Myocyte (in vitro differentiated cells): Measurements from ENCODE around the gene LOXL4. TPM values are rescaled to one million over a fixed set of nuclear protein-coding genes. Genes with fewer than 3 reads are reported as not detected.

ENCODE experiments used
- DNase-seq: peaks from one replicate; pipeline ENCODE4 v3.0.0-alpha.2; 2012; ENCODE audit warnings: low read depth
- total RNA-seq: library from RNA; depleted of rRNA; stranded (reverse); fragments of >200 nt; gene quantifications from 2 replicates; pipeline ENCODE4 v1.2.3, GENCODE V29; 2014

The LOXL4 gene
- total RNA-seq, 1 donor from 2014 or later, result 0.64 TPM

DNA sequence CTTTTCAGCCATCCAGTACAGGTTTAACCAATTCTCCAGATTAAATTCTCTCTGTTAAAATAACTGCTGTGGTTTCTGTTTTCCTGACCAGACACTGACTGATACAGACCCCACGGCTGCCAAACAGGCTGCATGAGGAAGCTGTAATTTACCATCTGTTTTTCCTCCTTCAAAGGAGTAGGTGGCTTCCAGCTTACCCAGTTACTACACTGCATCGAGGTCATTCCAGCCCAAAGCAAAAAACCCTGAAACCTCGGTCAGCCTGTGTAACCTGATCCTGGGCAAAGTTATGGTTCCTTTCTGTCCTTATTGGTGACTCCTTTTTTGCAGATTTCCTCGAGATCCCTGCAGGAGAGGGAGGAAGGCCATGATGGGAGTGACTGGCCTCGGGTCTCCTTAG is 27.9 kb upstream of the LOXL4 start:
- peak; percentile 71 for DNase-seq

DNA sequence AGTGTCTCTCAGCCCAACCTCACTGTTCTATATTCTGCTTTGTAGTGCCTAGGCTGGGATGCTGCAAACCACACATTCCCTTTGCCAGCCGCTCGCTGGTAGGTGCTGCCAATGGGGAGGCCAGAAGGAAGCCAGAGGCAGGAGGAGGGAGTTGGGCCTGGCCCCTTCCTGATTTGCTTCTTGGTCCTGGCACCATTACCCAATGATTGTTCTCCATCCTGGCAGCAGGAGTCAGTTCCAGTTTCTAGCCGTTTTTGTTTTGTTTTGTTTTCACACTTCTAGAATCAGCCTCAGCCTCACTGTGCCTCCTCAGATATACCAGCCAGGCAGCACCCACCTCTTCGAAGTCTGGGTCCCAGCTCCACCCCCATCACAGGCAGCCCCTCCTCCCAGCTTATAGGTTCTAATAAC is 27.4 kb upstream of the LOXL4 start:
- no peak for DNase-seq

DNA sequence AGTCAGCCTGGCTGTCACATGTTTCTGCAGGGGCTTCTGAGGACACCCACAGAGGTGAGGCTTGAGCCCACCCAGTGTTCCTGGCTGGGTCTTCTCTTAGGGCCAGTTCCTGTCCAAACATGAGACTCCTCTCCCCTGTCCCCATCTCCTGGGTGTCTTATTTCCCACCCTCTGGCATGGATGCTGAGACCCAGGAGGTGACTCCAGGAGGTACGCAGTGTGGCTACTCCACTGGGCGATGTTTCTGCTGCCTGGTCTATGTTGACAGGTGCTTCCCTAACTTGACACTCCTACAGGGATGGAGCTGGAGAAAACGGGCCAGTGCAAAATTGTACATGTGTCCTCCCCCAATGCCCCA is 26.3 kb upstream of the LOXL4 start:
- no peak for DNase-seq

DNA sequence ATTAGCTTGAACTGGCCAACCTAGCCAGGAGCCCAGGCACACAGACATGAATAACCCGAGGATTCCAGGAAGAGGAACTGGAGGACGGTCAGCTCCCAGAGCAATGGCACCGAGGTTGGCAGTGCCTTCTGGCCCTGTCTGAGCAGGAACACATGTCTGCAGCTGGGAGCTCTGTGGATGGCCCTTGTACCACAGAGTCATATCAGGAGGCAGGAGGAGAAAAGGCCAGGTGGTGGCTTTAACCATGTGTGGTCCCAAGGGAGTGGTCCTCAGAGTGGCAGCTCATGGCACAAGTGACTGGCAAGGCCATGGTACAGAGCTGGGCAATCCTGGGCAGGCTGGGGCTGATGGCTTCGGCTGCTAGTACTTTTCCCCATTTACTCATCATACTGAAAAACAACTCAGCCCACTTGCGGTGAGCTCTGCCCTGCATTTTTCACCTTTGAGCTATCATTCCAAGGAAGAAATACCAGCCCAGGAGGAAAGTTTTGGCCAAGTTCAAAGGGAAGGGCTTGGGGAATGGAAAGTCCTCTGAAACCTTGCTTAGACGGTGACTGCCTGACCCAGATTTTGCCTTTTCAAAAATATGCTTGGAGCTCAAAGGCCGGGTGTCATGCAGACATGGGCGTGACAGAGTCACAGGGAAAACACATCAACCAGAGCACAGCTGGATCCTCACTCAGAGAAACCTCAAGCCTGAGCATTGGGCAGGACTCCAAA is 25.7 kb upstream of the LOXL4 start:
- DNase-seq, result peak; percentile 87

DNA sequence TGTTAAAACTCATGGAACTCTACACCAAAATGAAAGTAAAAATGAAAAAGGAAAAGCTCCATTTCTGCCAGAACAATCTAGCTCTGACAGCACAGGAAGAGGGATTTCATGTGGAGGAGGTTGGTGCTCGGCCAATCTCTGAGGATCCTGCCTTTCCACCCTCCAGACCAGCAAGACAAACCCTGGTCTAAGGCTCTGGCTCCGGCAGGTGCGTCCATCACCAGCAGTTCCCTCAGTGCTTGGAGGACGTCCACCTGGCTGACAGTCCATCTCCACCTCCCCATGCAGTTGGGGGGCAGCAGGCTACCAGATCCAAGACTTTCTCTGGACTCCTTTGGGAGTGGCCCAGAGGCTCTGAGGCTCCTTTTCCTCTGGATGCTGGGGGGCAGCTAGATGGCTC is 25.0 kb upstream of the LOXL4 start:
- DNase-seq, result no peak

DNA sequence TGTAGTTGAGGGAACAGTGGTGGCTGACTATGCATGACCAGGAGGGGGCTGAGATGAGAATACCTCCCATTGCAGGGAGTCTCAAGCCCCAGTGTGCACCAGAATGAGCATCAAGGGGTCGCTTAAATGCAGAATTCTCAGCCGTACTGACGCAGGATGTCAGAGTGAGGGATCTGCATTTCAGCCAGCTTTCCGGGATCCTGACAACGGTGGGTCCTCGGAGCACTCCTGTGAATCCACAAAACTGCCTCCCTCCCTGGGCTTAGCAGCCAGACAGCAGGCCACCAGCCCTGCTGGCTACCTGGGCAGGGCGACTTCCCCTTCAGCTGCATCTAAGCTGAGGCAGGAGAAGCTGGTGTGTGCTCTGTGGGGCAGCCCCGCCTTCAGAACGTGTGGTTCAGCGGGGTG is 21.8 kb upstream of the LOXL4 start:
- DNase-seq, result no peak

DNA sequence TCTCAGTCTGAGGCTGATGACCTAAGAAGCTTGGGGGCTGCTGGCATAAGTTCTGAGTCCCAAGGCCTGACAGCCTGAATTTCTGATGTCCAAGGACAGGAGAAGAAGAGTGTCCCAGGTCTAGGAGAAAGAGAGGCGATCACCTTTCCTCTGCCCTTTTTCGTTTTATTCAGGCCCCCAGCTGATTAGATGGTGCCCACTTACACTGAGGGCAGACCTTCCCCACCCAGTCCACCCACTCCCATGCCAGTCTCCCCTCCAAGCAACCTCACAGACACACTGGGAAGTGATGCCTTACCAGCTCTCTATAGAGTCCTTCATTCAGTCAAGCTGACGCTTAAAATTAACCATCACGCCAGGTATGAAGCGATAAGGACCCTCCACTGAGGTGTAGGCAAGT is 19.3 kb upstream of the LOXL4 start:
- no peak for DNase-seq

DNA sequence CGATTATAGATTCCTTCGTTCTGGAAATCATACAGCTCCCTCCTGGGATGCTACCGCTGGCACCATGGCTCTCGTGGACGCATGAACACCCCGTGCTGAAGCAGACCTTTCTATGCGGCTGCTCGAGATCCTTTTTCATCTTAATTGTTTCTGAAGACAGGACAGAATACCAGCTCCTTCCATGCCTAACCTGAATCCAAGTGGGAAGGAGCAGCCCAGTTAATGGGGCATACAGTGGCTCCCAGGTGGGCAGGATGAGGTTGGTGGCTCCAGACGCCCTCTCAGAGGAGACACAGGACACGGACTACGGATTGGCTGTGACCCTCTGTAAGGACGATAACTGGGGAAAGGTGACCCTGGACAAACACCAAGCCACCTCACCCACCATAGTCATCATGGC is 18.4 kb upstream of the LOXL4 start:
- DNase-seq, result no peak

DNA sequence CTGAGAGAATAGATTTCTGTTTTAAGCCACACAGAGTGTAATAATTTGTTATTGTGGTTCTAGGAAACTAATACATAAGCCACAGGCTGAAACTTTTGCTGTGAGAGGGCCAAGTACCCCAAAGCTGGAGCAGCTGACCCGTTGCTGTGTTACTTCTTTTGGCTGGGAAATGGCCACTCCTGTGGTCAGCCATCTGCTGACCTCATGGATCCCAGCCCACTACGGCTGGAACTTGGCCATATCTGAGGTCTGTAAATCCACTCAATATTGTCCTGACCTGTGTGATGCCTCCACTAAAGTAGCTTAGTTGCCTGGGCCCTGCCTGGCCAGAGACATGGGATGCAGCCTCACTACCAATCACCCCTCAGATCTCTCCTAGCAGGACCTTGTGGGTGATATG is 17.4 kb upstream of the LOXL4 start:
- DNase-seq, result peak; percentile 96

DNA sequence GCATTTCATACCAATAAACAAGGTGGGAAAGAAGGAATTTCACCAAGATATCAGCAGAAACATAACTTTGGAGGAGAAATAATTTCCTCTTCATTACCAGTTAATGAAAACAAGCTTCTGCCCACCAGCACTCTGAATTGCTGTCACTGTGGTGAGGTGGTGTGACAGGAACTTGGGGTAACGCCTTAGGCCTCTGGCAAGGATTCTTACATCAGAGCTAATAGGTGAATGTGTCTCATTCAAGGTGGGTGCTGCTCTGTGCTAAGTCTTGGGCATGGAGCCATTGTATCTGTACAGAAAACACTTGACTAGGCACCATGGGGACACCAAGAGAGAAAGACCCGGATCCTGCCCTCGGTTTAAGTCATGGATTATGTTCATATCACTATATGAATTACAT is 8.3 kb upstream of the LOXL4 start:
- no peak for DNase-seq

DNA sequence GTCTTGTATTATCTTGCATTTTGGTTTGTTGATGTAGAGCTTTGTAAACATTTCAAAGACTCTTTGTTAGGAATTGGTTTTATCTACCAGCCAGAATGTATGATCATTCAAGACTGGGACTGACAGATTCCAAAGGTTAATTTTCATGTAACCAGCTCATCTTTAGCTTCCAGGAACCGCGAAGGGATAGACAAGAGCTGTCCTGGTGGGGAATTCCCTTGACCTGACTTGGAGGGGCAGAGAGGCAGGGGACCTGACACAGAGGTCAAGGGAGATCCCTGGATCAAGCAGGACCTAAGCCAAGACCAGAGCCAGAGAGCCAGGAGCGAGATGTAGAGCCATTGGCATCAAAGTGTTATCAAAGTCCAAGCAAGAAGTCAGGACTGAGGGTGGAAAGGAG is 6.6 kb upstream of the LOXL4 start:
- DNase-seq, result no peak

DNA sequence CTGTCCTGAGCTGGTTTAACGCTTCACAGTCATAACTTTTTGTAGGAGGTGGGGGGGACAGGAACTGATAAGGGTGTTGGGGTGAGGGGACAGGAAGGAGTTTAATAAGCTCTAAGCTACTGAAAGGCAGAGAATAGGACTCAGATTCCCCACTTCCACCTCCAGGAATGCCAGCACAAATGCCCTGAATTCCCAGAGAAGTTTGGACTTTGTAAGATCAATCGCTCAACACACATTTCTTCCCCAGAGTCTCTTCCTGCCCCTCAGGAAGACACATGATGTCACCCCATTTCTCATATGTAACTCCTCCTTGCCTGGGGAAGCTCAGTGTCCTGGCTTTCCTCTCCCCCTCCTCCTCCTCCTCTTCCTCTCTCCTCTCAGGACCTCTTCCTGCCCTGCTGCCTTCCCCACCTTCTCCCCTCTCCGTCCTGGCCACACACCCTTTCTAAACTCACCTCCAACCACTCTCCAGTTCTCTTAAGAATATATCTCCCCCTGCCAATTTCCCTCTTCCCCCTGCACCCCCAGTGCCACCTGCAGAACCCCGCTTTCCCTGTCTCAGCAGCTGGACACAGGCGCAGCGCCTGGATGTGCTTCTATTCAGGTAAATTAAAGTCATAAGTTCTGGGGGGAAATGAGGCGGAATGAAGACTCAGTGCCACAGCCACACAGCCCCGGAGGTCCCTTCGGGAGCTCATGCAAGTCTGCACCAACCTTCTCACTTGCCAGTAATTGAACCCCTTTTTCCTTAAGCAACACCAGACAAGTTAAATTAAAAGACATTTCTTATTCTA is 5.3 kb upstream of the LOXL4 start:
- DNase-seq, result no peak

DNA sequence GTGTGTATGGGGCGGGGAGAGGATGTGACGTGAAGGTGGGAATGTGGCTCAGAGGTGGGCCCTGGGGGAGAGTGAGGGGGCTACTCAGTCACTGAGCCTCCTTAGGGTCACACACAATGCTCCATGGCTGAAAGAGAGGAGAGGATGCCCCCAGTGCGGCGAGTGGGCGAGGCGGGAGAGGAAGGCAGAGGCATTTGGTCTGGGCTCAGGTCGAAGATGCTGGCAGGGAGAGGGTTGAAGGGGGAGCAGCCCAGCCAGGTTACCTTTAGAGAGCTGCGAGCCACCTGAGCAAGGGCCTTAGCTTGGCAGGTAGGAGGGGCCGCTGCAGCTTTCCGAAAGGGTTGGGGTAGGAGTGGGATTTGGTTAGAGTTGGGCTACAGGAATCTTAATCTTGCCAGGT is 4.7 kb upstream of the LOXL4 start:
- DNase-seq, result no peak

DNA sequence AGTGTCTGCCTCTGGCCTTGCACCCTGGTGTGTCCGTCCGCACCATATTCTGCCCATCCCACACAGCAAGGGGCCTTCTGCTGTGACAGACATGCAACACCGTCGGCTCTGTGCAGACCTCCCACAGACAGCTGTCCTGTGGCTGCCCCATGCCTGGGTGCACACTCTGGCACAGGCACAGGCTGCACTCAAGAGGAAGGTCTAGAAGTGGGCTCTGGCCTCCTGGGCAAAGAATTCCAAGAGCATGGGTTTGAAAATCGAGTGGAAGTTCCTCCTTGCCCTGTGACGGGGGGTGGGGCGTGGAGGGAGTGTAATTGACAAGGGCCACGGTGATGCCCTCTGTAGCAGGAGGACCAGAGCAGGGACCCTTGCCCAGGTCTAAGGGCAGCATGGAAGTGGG is 4.3 kb upstream of the LOXL4 start:
- DNase-seq, result peak; percentile 57

DNA sequence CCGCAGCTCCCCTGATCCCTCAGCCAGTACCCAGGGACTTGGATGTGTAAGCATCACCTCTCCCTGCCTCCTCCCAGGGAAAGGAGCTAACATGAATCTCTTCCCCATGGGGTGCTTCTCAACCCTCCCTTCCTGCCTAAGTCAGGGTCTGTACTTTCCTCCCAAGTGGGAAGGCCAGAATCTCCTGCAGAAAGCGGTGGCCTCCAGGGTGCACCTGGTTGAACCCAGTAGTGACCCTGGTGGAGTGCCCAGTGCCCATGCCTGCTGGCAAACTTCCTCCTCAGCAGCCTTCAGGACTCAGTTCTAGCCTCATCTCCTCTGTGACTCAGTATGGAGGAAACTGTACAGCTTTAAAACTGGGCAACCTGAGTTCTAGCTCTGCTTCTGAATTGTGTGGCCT is 2.8 kb upstream of the LOXL4 start:
- no peak for DNase-seq

DNA sequence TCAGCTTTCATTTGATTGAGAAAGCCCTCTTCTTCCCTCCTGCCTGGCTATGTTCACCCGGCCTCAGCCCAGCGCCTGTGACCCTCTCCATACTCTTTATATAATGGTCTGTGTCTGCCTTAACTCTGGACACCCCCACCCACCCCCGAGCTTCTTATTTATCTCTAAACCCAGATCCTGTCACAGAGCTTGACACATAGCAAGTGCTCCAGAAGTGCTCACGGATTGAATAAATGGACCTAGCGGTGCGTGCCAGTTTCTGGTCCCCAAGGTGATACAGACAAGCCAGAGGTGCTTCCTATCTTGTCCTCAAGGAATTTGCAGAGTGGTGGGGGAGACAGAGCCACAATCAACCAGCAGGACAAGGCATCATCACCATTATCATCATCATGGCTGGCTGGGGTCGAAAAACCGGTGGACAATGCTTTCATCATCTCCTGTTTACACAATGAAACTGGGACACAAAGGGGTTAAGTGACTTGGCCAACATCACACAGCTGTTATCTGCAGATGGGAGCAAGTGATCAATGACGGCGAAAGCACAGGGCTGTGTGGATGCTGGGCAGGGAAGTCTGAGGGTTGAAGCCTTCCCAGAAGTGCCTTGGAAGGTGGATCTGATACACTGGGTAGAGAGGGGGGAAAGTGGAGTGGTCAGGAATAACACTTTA is 2.2 kb upstream of the LOXL4 start:
- no peak for DNase-seq

DNA sequence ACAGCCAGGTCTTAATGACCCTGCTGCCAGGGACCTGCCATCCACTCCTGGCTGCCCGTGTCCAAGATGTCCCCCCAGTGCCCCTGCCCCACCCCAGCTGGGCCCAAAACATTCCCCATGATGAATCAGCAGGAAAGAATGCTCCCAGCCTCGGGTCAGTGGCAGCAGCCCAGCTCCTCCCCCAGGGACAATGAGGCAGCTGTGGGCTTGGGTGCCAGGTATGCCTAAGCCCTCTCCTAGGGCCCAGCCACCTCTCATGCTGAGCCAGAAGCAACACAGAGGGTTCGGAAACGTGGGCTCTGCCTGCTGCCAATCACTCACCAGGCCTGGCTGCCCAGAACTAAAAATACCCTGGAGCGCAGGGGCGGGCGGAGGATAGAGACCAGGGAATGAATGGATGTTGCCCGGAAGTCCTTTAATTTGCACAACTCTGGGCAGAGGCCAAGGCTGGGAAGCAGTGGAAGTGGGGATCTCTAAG is 1.5 kb upstream of the LOXL4 start:
- DNase-seq, result peak; percentile 95

DNA sequence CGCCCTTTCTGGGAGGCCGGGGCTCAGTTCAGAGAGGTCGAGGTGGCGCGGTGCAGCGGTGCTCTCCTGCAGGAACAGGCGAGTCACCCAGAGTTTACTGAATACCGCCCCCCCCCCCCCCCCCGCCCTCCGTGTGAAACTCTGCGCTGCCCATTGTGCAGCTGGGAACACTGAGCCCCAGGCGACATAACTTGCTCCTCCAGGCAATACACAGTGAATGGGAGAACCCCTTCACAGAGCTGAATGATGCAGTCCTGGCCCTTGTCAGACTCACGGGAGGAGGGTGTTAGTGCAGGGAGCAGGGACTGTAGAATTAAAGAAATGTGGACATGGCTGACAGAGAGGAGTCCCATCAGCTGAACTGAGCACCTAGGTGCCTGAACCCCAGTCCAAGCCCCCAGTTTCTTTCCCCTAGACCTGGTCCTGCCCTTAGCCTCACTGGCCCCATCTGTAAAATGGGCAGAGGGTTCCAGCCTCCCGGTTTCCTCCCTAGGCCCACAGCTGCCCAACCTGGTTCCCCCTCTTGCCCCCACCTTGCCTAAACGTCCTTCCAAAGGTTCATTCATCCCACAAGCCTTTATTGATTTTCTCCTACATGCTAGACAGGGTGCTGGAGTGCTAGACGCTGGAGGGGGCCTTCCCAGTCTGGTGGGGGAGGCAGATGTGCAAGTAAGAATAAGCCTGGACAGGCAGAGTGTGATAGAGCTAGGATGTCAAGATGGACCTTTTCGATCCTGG is 869 bp upstream of the LOXL4 start:
- no peak for DNase-seq

DNA sequence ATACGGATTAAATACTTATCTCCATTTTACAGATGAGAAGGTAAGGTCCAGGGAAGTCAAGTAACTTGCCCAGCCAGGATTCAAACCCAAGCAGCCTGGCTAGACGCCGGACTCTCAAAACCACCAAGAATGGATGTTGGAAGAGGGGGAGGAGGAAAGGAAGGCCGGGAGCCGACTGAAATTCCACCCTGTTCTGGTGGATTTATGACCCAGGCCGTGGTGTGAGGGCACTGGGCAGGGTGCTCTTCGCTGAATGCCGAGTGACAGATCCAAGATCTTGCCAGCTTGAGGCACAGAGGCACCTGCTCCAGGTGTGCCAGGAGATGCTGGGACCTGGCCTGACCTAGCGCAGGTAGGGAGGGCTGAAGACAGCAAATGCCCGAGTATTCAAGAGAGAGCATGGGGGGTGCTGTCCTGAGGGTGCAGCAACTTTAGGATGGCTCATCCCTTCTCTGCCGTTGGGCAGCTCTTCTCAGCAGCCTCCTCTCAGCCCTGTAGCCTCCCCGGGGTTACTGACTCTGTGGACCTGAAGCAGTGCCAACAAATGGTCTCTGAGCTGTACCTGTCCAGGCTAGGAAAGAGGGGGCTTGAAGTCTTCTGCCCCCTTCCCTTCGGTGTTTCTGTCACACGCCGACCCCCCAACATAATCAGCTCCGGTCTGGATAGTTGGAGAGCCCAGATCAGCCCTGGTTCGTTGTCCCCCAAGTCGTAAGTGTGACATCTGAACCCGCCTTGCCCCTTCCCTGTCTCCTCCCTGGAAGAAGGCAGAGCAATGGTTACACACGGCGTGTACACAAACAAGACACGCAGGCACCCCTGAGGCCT is 713 bp downstream of the LOXL4 start:
- DNase-seq, result no peak

DNA sequence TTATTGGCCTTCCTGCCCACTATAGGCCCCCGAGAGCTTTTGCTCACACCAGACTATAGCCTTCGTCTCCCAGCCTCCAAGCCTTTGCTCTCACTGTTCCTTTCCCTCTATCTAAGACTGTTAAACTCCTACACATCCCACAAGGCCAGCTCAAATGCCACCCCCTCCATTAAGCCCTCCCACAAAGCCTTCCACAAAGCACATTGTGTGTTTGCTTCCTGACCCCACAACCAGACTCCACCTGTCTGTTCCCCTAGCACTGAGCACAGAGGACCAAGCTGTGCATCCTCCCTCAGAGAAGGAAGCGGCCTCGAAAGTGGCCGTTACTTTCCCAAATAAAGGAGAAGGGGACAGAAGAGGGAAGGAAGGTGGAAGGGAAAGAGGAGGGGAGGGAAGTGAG is 1.3 kb downstream of the LOXL4 start:
- no peak for DNase-seq
